Fibroblast of lung (primary cell): Measurements from ENCODE around the gene C1orf74. TPM values are rescaled to one million over a fixed set of nuclear protein-coding genes. Genes with fewer than 3 reads are reported as not detected.
"Not testable (repeated sequence)": the region's sequence is repeated elsewhere in the genome, so short reads cannot be mapped to it uniquely, and the experiment has no call there.

ENCODE experiments used
- DNase-seq, 2 donors: peaks; one replicate each; pipeline versions ENCODE4 v3.0.0 to v3.0.0-alpha.2; 2010; ENCODE audit warnings: low read depth in 2 of 2
- H2AFZ ChIP-seq: 2 replicates; pipeline ENCODE4 v1.5.1; 2012; ENCODE audit warnings: low read length, control low read depth, inconsistent platforms
- H3K27ac ChIP-seq: 2 replicates; pipeline ENCODE4 v1.5.1; 2011; ENCODE audit warnings: low read length, control low read depth; ENCODE audit not compliant: insufficient read depth
- H3K27me3 ChIP-seq: 2 replicates; pipeline ENCODE4 v1.5.1; 2011; ENCODE audit warnings: mild to moderate bottlenecking, low read length; ENCODE audit not compliant: control insufficient read depth, insufficient read depth
- H3K36me3 ChIP-seq: 2 replicates; pipeline ENCODE4 v1.5.1; 2011; ENCODE audit warnings: low read length; ENCODE audit not compliant: control insufficient read depth, insufficient read depth
- H3K4me1 ChIP-seq: 2 replicates; pipeline ENCODE4 v1.5.1; 2011; ENCODE audit warnings: low read length; ENCODE audit not compliant: control insufficient read depth, insufficient read depth; ENCODE audit errors: extremely low read depth
- H3K4me2 ChIP-seq: 2 replicates; pipeline ENCODE4 v1.5.1; 2011; ENCODE audit warnings: low read length, control low read depth; ENCODE audit not compliant: insufficient read depth; ENCODE audit errors: extremely low read depth
- H3K4me3 ChIP-seq, 4 experiments: fragments of 200-600 bp in 1 of 4; sonication (generic) in 1 of 4; replicated peaks in 1 of 4; 2 replicates each; pipeline ENCODE4 v1.5.1; 2011 to 2016; ENCODE audit warnings: low read length in 4 of 4, low read depth in 3 of 4, mild to moderate bottlenecking in 3 of 4, control low read depth in 2 of 4, inconsistent platforms in 1 of 4, mixed read lengths in 1 of 4; ENCODE audit not compliant: insufficient read depth in 1 of 4; ENCODE audit errors: control extremely low read depth in 1 of 4
- H3K79me2 ChIP-seq: 2 replicates; pipeline ENCODE4 v1.5.1; 2012; ENCODE audit warnings: mild to moderate bottlenecking, low read length, inconsistent platforms; ENCODE audit not compliant: control insufficient read depth, insufficient read depth
- H3K9ac ChIP-seq: 2 replicates; pipeline ENCODE4 v1.5.1; 2011; ENCODE audit warnings: mild to moderate bottlenecking, low read length, control low read depth; ENCODE audit not compliant: insufficient read depth
- H3K9me3 ChIP-seq: 2 replicates; pipeline ENCODE4 v1.5.1; 2012; ENCODE audit warnings: low read depth, low read length; ENCODE audit not compliant: control insufficient read depth, insufficient read depth
- H4K20me1 ChIP-seq: 2 replicates; pipeline ENCODE4 v1.5.1; 2011; ENCODE audit warnings: low read length; ENCODE audit not compliant: control insufficient read depth, insufficient read depth; ENCODE audit errors: extremely low read depth
- CTCF ChIP-seq, 2 donors: IDR thresholded peaks in 1 of 2; conservative IDR thresholded peaks in 1 of 2; 1 replicate in 1 of 2; 2 replicates in 1 of 2; pipeline ENCODE4 v1.5.1; 2011 to 2012; ENCODE audit warnings: low read length in 2 of 2, control low read depth in 1 of 2, inconsistent platforms in 1 of 2, low read depth in 1 of 2, mild to moderate bottlenecking in 1 of 2
- EZH2 ChIP-seq: IDR thresholded peaks from 2 replicates; pipeline ENCODE4 v1.5.1; 2012; ENCODE audit warnings: low read length, control low read depth, mild to moderate bottlenecking; ENCODE audit errors: missing control alignments
- polyA plus RNA-seq, 2 donors: library from polyadenylated mRNA; depleted of rRNA in 1 of 2; stranded (reverse) in 1 of 2; unstranded in 1 of 2; fragments of >200 nt; gene quantifications; 2 replicates each; pipeline ENCODE4 v1.2.1, GENCODE V29; 2011 to 2012; ENCODE audit warnings: missing spikeins in 1 of 2
- total RNA-seq: library from RNA; depleted of rRNA; stranded (reverse); fragments of >200 nt; gene quantifications from 2 replicates; pipeline ENCODE4 v1.2.1, GENCODE V29; 2014

The C1orf74 gene
- total and polyA plus RNA-seq, 2 donors (not counting 1 experiment from before 2014, with no cell fraction given), result 2.2 to 4.3 TPM

- DNase-seq, result peak in 1 of 2 donors; percentile 66
- Histone ChIP-seq H2AFZ (no peak overlapping the region), H3K4me3 (no peak overlapping the region), H3K4me2 (no peak overlapping the region), H4K20me1 (no peaks in the 10 kb centered on the region), H3K79me2 (no peaks in the 10 kb centered on the region), H3K27ac (no peak overlapping the region), H3K9ac (no peak overlapping the region), H3K4me1 (peaks cover under 1% of the 10 kb centered on the region), H3K9me3 (no peaks in the 10 kb centered on the region), H3K36me3 (no peaks in the 10 kb centered on the region), H3K27me3 (peaks cover 4% of the 10 kb centered on the region)
- TF ChIP-seq CTCF (conservative IDR thresholded peaks at IDR 0.05 in 1 of 2, IDR thresholded peaks at IDR 0.05 in 1 of 2; ENCODE audit: low read depth in 1 of 2, low read length in 2 of 2), result no peak
- no peak for TF ChIP-seq EZH2
Observed at GRCh38 chr1:209800984-209801834, 16.9 kb upstream of the C1orf74 start.

GRCh38 chr1:209797978-209798639 lies 13.8 kb upstream of the C1orf74 start:
- H3K4me1 ChIP-seq, result no peaks in the 10 kb centered on the region
- TF ChIP-seq EZH2 (no peak), CTCF (conservative IDR thresholded peaks at IDR 0.05 in 1 of 2, IDR thresholded peaks at IDR 0.05 in 1 of 2; ENCODE audit: low read depth in 1 of 2, low read length in 2 of 2) (no peak)
- no peak overlapping the region for H2AFZ ChIP-seq
- peaks cover 14% of the 10 kb centered on the region for H3K27me3 ChIP-seq
- peak in 1 of 2 donors; percentile 68 for DNase-seq
- H3K9ac ChIP-seq, result no peak overlapping the region
- no peaks in the 10 kb centered on the region for H3K79me2 ChIP-seq
- H3K4me3 ChIP-seq, result no peak overlapping the region
- H3K36me3 ChIP-seq, result no peaks in the 10 kb centered on the region
- H3K4me2 ChIP-seq, result no peak overlapping the region
- no peaks in the 10 kb centered on the region for H4K20me1 ChIP-seq
- H3K27ac ChIP-seq, result no peak overlapping the region
- no peaks in the 10 kb centered on the region for H3K9me3 ChIP-seq

- H4K20me1 ChIP-seq, H3K4me2 ChIP-seq, H3K4me3 ChIP-seq, H3K36me3 ChIP-seq, H2AFZ ChIP-seq, H3K27ac ChIP-seq, DNase-seq, H3K4me1 ChIP-seq, H3K27me3 ChIP-seq, H3K9me3 ChIP-seq, H3K9ac ChIP-seq, H3K79me2 ChIP-seq: not testable (repeated sequence)
Observed at GRCh38 chr1:209793711-209794110, 9.4 kb upstream of the C1orf74 start.
